ENCODE results near the gene DCUN1D4. TPM values are rescaled to one million over a fixed set of nuclear protein-coding genes. Genes with fewer than 3 reads are reported as not detected.

The DCUN1D4 gene
- total RNA-seq, 1 experiment from 2014 or later: 50.2 TPM

DNA sequence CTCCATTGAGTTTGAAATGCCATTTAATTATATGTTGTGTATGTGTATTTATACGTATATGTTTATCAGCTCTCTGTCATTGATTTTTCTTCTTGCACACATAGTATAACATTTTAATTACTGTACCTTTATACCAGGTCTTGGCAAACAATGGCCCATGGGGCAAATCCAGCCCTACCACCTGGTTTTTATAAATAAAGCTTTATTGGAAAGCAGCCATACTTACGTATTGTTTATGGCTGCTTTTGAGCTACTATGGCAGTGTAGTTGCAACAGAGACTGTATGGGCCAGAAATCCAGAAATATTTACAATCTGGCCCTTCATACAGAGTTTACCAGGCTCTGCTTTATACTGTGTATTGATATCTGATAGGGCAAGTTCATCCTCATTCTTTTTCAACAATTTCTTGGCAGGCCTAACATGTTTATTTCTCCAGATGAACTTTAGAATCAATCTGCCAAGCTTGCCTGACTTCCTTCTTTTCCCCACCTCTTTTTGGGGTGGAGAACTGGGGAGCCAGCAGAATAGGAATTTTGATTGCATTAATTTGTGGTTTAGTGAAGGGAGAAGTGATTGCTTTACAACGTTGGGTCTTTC is 15.8 kb downstream of the DCUN1D4 start:
- no peak overlapping the region for H3K4me2 ChIP-seq (ENCODE audit: low read length)
- BruUV-seq (replicated peaks): no TSS peak
- H2AFZ ChIP-seq (ENCODE audit: low read depth, low read length, poor library complexity, severe bottlenecking): no peak overlapping the region
- DNase-seq (ENCODE audit: low read depth, low spot score) (no peak), ATAC-seq (no peak)
- intact Hi-C loops (cut with micrococcal nuclease): no loop called here
- H3K9me3 ChIP-seq (ENCODE audit: control insufficient read depth in 1 of 2, insufficient read depth in 1 of 2, low read depth in 1 of 2, low read length in 2 of 2): no peaks in the 10 kb centered on the region
- CTCF ChIA-PET: no interaction called here
- no peaks in the 10 kb centered on the region; a peak in 1 of 4 replicates for H3K36me3 ChIP-seq (ENCODE audit: control insufficient read depth in 1 of 2, insufficient read depth in 2 of 2, low read length in 2 of 2)
- RAD21 ChIA-PET (ENCODE audit: low non-redundant PET in 1 of 2, low total read pairs in 2 of 2, uncharacterized antibody in 2 of 2, unreplicated experiment in 2 of 2): no interaction called here
- H3K79me2 ChIP-seq (ENCODE audit: insufficient read depth, low read length): peaks cover 80% of the 10 kb centered on the region
- H3K27me3 ChIP-seq (ENCODE audit: insufficient read depth, low read length): no peaks in the 10 kb centered on the region
- no peak overlapping the region for H3K9ac ChIP-seq (ENCODE audit: low read length)
- H3K9me2 ChIP-seq (ENCODE audit: insufficient read depth): no peaks in the 10 kb centered on the region
- H4K20me1 ChIP-seq (ENCODE audit: insufficient read depth): peaks cover 4% of the 10 kb centered on the region; the same call in 1 of the 2 replicates
- TF ChIP-seq SRF (IDR thresholded peaks at IDR 0.05; ENCODE audit: low read depth): no peak
- TF ChIP-seq ZFX (IDR thresholded peaks at IDR 0.05): no peak
- TF ChIP-seq, protein P1, sequence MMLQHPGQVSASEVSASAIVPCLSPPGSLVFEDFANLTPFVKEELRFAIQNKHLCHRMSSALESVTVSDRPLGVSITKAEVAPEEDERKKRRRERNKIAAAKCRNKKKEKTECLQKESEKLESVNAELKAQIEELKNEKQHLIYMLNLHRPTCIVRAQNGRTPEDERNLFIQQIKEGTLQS (IDR thresholded peaks at IDR 0.05): no peak
- no peak for TF ChIP-seq EZH2 (IDR thresholded peaks at IDR 0.05)
- TF ChIP-seq CBX3 (IDR thresholded peaks at IDR 0.05; ENCODE audit: low read depth): no peak
- no peak overlapping the region for H3K4me3 ChIP-seq (replicated peaks in 1 of 2; ENCODE audit: low read depth in 1 of 2, low read length in 2 of 2)
- POLR2A ChIA-PET: no interaction called here
- no peaks in the 10 kb centered on the region for H3K4me1 ChIP-seq (ENCODE audit: control insufficient read depth in 1 of 2, insufficient read depth in 2 of 2, low read length in 2 of 2)
- no peak overlapping the region for H3K27ac ChIP-seq (ENCODE audit: low read depth, low read length)

DNA sequence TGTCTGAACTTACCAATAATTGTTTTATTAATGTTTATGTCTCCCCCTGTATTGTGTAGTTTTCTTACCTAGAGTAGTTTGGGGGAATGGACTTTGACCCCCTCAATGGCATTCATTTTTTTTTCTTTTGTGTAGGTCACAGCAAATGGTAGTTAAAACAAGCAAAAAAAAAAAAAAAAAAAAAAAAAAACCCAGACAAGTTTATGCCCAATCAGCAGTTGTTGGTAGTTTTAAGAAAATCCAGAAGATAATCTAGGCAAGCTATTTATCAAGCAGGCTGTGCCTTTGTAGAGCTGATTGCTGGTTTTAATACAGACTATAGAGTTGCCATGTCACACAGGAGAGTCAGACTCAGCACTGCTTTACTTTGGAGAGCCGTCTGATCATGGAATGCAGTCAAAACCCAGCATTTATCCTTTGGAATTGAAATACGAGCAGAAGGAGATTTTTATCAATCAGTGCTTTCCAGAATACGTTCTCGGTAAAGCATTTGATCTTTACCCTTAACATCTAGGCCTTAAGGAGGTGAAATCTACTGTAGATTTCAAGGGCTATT is 16.6 kb downstream of the DCUN1D4 start:
- Histone ChIP-seq H3K4me1 (ENCODE audit: control insufficient read depth in 1 of 2, insufficient read depth in 2 of 2, low read length in 2 of 2) (no peaks in the 10 kb centered on the region), H3K27me3 (ENCODE audit: insufficient read depth, low read length) (no peaks in the 10 kb centered on the region), H3K9ac (ENCODE audit: low read length) (no peak overlapping the region), H3K4me3 (replicated peaks in 1 of 2; ENCODE audit: low read depth in 1 of 2, low read length in 2 of 2) (no peak overlapping the region), H4K20me1 (ENCODE audit: insufficient read depth) (peaks cover 4% of the 10 kb centered on the region; the same call in 1 of the 2 replicates), H3K36me3 (ENCODE audit: control insufficient read depth in 1 of 2, insufficient read depth in 2 of 2, low read length in 2 of 2) (peaks cover 3 to 5% of the 10 kb centered on the region in 2 experiments; a peak in 3 of 4 replicates), H3K9me2 (ENCODE audit: insufficient read depth) (no peaks in the 10 kb centered on the region), H3K4me2 (ENCODE audit: low read length) (no peak overlapping the region), H3K9me3 (ENCODE audit: control insufficient read depth in 1 of 2, insufficient read depth in 1 of 2, low read depth in 1 of 2, low read length in 2 of 2) (no peaks in the 10 kb centered on the region), H3K79me2 (ENCODE audit: insufficient read depth, low read length) (peaks cover 71% of the 10 kb centered on the region), H2AFZ (ENCODE audit: low read depth, low read length, poor library complexity, severe bottlenecking) (no peak overlapping the region), H3K27ac (ENCODE audit: low read depth, low read length) (no peak overlapping the region)
- ChIA-PET CTCF (no interaction called here), RAD21 (ENCODE audit: low non-redundant PET in 1 of 2, low total read pairs in 2 of 2, uncharacterized antibody in 2 of 2, unreplicated experiment in 2 of 2) (no interaction called here), POLR2A (no interaction called here)
- intact Hi-C loops (cut with micrococcal nuclease): loop anchor here (2.0 kb wide), 1 partner anchor 13 kb away; no protein-coding TSS in a partner anchor
- DNase-seq (ENCODE audit: low read depth, low spot score) (no peak), ATAC-seq (no peak)
- no TSS peak for BruUV-seq (replicated peaks)
- TF ChIP-seq EZH2 (IDR thresholded peaks at IDR 0.05) (no peak), ELF1 (IDR thresholded peaks at IDR 0.05; ENCODE audit: borderline replicate concordance, low read depth) (no peak), JUND (IDR thresholded peaks at IDR 0.05) (no peak), POLR2A (IDR thresholded peaks at IDR 0.05; ENCODE audit: borderline replicate concordance, extremely low read depth, insufficient read depth, insufficient read length) (no peak), POLR2AphosphoS5 (IDR thresholded peaks at IDR 0.05; ENCODE audit: low read depth, low read length) (no peak), TCF7L2 (IDR thresholded peaks at IDR 0.05; ENCODE audit: borderline replicate concordance, extremely low read depth, insufficient read depth, insufficient read length) (no peak), ZFX (IDR thresholded peaks at IDR 0.05) (no peak), SIN3A (IDR thresholded peaks at IDR 0.05; ENCODE audit: low read depth) (no peak)
- TF ChIP-seq, protein P2, sequence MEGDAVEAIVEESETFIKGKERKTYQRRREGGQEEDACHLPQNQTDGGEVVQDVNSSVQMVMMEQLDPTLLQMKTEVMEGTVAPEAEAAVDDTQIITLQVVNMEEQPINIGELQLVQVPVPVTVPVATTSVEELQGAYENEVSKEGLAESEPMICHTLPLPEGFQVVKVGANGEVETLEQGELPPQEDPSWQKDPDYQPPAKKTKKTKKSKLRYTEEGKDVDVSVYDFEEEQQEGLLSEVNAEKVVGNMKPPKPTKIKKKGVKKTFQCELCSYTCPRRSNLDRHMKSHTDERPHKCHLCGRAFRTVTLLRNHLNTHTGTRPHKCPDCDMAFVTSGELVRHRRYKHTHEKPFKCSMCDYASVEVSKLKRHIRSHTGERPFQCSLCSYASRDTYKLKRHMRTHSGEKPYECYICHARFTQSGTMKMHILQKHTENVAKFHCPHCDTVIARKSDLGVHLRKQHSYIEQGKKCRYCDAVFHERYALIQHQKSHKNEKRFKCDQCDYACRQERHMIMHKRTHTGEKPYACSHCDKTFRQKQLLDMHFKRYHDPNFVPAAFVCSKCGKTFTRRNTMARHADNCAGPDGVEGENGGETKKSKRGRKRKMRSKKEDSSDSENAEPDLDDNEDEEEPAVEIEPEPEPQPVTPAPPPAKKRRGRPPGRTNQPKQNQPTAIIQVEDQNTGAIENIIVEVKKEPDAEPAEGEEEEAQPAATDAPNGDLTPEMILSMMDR (IDR thresholded peaks at IDR 0.05 in 2 of 3, conservative IDR thresholded peaks at IDR 0.05 in 1 of 3; ENCODE audit: borderline replicate concordance in 1 of 3, insufficient read depth in 1 of 3, low read depth in 2 of 3, low read length in 2 of 3): no peak
- TF ChIP-seq, protein P3, sequence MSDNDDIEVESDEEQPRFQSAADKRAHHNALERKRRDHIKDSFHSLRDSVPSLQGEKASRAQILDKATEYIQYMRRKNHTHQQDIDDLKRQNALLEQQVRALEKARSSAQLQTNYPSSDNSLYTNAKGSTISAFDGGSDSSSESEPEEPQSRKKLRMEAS (IDR thresholded peaks at IDR 0.05): no peak
- TF ChIP-seq, protein P4, sequence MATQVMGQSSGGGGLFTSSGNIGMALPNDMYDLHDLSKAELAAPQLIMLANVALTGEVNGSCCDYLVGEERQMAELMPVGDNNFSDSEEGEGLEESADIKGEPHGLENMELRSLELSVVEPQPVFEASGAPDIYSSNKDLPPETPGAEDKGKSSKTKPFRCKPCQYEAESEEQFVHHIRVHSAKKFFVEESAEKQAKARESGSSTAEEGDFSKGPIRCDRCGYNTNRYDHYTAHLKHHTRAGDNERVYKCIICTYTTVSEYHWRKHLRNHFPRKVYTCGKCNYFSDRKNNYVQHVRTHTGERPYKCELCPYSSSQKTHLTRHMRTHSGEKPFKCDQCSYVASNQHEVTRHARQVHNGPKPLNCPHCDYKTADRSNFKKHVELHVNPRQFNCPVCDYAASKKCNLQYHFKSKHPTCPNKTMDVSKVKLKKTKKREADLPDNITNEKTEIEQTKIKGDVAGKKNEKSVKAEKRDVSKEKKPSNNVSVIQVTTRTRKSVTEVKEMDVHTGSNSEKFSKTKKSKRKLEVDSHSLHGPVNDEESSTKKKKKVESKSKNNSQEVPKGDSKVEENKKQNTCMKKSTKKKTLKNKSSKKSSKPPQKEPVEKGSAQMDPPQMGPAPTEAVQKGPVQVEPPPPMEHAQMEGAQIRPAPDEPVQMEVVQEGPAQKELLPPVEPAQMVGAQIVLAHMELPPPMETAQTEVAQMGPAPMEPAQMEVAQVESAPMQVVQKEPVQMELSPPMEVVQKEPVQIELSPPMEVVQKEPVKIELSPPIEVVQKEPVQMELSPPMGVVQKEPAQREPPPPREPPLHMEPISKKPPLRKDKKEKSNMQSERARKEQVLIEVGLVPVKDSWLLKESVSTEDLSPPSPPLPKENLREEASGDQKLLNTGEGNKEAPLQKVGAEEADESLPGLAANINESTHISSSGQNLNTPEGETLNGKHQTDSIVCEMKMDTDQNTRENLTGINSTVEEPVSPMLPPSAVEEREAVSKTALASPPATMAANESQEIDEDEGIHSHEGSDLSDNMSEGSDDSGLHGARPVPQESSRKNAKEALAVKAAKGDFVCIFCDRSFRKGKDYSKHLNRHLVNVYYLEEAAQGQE (IDR thresholded peaks at IDR 0.05; ENCODE audit: low read depth): no peak
- TF ChIP-seq, protein P1 (IDR thresholded peaks at IDR 0.05): no peak
